Mesenchymal stem cell (in vitro differentiated cells and primary cell): ENCODE measurements around the gene CFAP52.
"Not testable (repeated sequence)": the region's sequence is repeated elsewhere in the genome, so short reads cannot be mapped to it uniquely, and the experiment has no call there.

Experiments
- DNase-seq: peaks from one replicate; pipeline ENCODE4 v3.0.0-alpha.2; 2013
- H2AFZ ChIP-seq: one replicate; pipeline ENCODE4 v1.6.1; 2013; ENCODE audit warnings: low read depth, mild to moderate bottlenecking, control low read depth, inconsistent platforms, low read length, moderate library complexity
- H2AK5ac ChIP-seq: 2 replicates; pipeline ENCODE4 v1.6.1; 2013; ENCODE audit warnings: low read length, moderate library complexity, mild to moderate bottlenecking, inconsistent platforms; ENCODE audit not compliant: severe bottlenecking
- H2BK120ac ChIP-seq: one replicate; pipeline ENCODE4 v1.6.1; 2013; ENCODE audit warnings: low read depth, mild to moderate bottlenecking, inconsistent platforms, low read length, moderate library complexity
- H2BK12ac ChIP-seq, 2 experiments: one replicate each; pipeline ENCODE4 v1.6.1; 2013; ENCODE audit warnings: inconsistent platforms in 2 of 2, low read length in 2 of 2, mild to moderate bottlenecking in 2 of 2, moderate library complexity in 2 of 2, control low read depth in 1 of 2
- H2BK15ac ChIP-seq: one replicate; pipeline ENCODE4 v1.6.1; 2013; ENCODE audit warnings: mild to moderate bottlenecking, low read depth, inconsistent platforms; ENCODE audit not compliant: poor library complexity, severe bottlenecking
- H2BK5ac ChIP-seq: 2 replicates; pipeline ENCODE4 v1.6.1; 2013; ENCODE audit warnings: low read depth, mild to moderate bottlenecking, low read length, control low read depth, inconsistent platforms; ENCODE audit not compliant: poor library complexity, severe bottlenecking
- H3K14ac ChIP-seq, 2 experiments: one replicate each; pipeline ENCODE4 v1.6.1; 2013; ENCODE audit warnings: inconsistent platforms in 2 of 2, low read length in 2 of 2, control low read depth in 1 of 2, mild to moderate bottlenecking in 1 of 2, moderate library complexity in 1 of 2
- H3K18ac ChIP-seq, 2 experiments: one replicate each; pipeline ENCODE4 v1.6.1; 2013; ENCODE audit warnings: inconsistent platforms in 2 of 2, low read length in 2 of 2, control low read depth in 1 of 2, low read depth in 1 of 2, mild to moderate bottlenecking in 1 of 2
- H3K23ac ChIP-seq, 2 experiments: one replicate each; pipeline ENCODE4 v1.6.1; 2013; ENCODE audit warnings: inconsistent platforms in 2 of 2, low read length in 2 of 2, mild to moderate bottlenecking in 2 of 2, moderate library complexity in 2 of 2, control low read depth in 1 of 2
- H3K27ac ChIP-seq: 2 replicates; pipeline ENCODE4 v1.5.1; 2013; ENCODE audit warnings: mild to moderate bottlenecking, moderate library complexity, low read length, control low read depth, inconsistent platforms; ENCODE audit not compliant: poor library complexity, severe bottlenecking
- H3K27me3 ChIP-seq, 2 experiments: 2 replicates each; pipeline versions ENCODE4 v1.6.1 to v1.7.0; 2013; ENCODE audit warnings: low read length in 2 of 2, mild to moderate bottlenecking in 2 of 2, moderate library complexity in 2 of 2, control low read depth in 1 of 2, inconsistent platforms in 1 of 2; ENCODE audit not compliant: control insufficient read depth in 1 of 2, insufficient read depth in 1 of 2
- H3K36me3 ChIP-seq, 2 experiments: 2 replicates each; pipeline versions ENCODE4 v1.6.1 to v1.7.0; 2013; ENCODE audit warnings: low read length in 2 of 2, control low read depth in 1 of 2, inconsistent platforms in 1 of 2, low read depth in 1 of 2, mild to moderate bottlenecking in 1 of 2; ENCODE audit not compliant: insufficient read depth in 2 of 2, control insufficient read depth in 1 of 2
- H3K4ac ChIP-seq, 2 experiments: one replicate each; pipeline ENCODE4 v1.6.1; 2013; ENCODE audit warnings: inconsistent platforms in 2 of 2, low read length in 2 of 2, mild to moderate bottlenecking in 2 of 2, moderate library complexity in 2 of 2, control low read depth in 1 of 2, low read depth in 1 of 2
- H3K4me1 ChIP-seq: 2 replicates; pipeline ENCODE4 v1.6.1; 2013; ENCODE audit warnings: low read depth, low read length, control low read depth; ENCODE audit not compliant: control insufficient read depth, insufficient read depth
- H3K4me2 ChIP-seq: 2 replicates; pipeline ENCODE4 v1.6.1; 2013; ENCODE audit warnings: low read length, mild to moderate bottlenecking, inconsistent platforms; ENCODE audit not compliant: poor library complexity, severe bottlenecking
- H3K4me3 ChIP-seq, 2 experiments: 2 replicates each; pipeline versions ENCODE4 v1.5.1 to v1.7.0; 2013; ENCODE audit warnings: low read length in 2 of 2, mild to moderate bottlenecking in 2 of 2, control low read depth in 1 of 2, low read depth in 1 of 2; ENCODE audit not compliant: insufficient read depth in 1 of 2
- H3K79me1 ChIP-seq: replicated peaks from 2 replicates; pipeline ENCODE4 v1.6.1; 2013; ENCODE audit warnings: mild to moderate bottlenecking, control low read depth, low read length, inconsistent platforms; ENCODE audit not compliant: poor library complexity, severe bottlenecking
- H3K9ac ChIP-seq: 2 replicates; pipeline ENCODE4 v1.7.0; 2013; ENCODE audit warnings: mild to moderate bottlenecking, low read length, moderate library complexity
- H3K9me3 ChIP-seq: 2 replicates; pipeline ENCODE4 v1.7.0; 2013; ENCODE audit warnings: mild to moderate bottlenecking, low read length; ENCODE audit not compliant: control insufficient read depth
- H4K8ac ChIP-seq: one replicate; pipeline ENCODE4 v1.6.1; 2013; ENCODE audit warnings: inconsistent platforms, mild to moderate bottlenecking, low read length, moderate library complexity
- H4K91ac ChIP-seq: one replicate; pipeline ENCODE4 v1.6.1; 2013; ENCODE audit warnings: mild to moderate bottlenecking, low read length, inconsistent platforms
- WGBS: methylation state at CpG from one replicate; pipeline ENCODE4 v1.1.7; 2013; ENCODE audit warnings: mixed read lengths; 5-methylcytosine and 5-hydroxymethylcytosine counted together

Gene CFAP52

DNA sequence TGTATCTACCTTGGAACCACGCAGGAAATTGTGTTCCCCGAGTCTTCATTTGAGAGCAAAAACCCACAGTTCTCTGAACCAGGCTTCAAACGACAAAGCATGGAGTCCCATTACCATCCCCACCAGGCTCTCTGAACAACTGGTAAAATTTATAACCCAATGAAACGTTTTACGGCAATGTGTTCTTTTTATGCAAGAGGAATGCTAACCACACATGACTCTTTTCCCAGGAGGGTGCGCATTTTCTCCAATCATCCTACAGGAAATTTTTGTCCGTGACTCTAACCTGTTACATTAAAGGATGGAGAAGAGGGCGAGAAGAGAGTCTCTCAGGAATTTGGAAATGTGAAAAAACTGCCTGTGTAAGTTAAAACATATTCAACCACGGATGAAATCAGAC is 18.6 kb upstream of the CFAP52 start:
- Histone ChIP-seq H2BK12ac (no peak overlapping the region), H3K79me1 (peaks cover 16% of the 10 kb centered on the region), H2AK5ac (no peak overlapping the region), H3K27ac (no peak overlapping the region), H3K23ac (no peak overlapping the region), H3K9ac (no peak overlapping the region), H3K18ac (no peak overlapping the region), H3K4me1 (no peaks in the 10 kb centered on the region), H3K36me3 (no peaks in the 10 kb centered on the region), H3K4me2 (no peak overlapping the region), H3K27me3 (no peaks in the 10 kb centered on the region), H4K8ac (no peak overlapping the region), H4K91ac (no peak overlapping the region), H2BK5ac (no peak overlapping the region), H2BK120ac (no peak overlapping the region), H2AFZ (no peak overlapping the region), H3K14ac (no peak overlapping the region), H3K9me3 (no peaks in the 10 kb centered on the region), H2BK15ac (no peak overlapping the region), H3K4me3 (no peak overlapping the region), H3K4ac (no peak overlapping the region)
- 75% methylated on average over 7 of the region's 9 CpGs for WGBS
- no peak for DNase-seq

- Histone ChIP-seq H3K79me1 (peaks cover 9% of the 10 kb centered on the region), H3K18ac (no peak overlapping the region), H3K36me3 (peaks cover 4 to 24% of the 10 kb centered on the region in 2 experiments), H2AFZ (no peak overlapping the region), H3K27me3 (no peaks in the 10 kb centered on the region), H3K4me2 (no peak overlapping the region), H3K27ac (no peak overlapping the region), H3K14ac (no peak overlapping the region), H2AK5ac (no peak overlapping the region), H2BK120ac (no peak overlapping the region), H4K8ac (no peak overlapping the region), H3K23ac (no peak overlapping the region), H4K91ac (no peak overlapping the region), H3K4me1 (peaks cover 1% of the 10 kb centered on the region), H3K9ac (no peak overlapping the region), H3K4ac (no peak overlapping the region), H2BK12ac (no peak overlapping the region), H2BK5ac (no peak overlapping the region), H3K9me3 (no peaks in the 10 kb centered on the region), H3K4me3 (no peak overlapping the region), H2BK15ac (no peak overlapping the region)
- DNase-seq = no peak
Measured at GRCh38 chr17:9564104-9564503, 12.3 kb upstream of the CFAP52 start.

DNA sequence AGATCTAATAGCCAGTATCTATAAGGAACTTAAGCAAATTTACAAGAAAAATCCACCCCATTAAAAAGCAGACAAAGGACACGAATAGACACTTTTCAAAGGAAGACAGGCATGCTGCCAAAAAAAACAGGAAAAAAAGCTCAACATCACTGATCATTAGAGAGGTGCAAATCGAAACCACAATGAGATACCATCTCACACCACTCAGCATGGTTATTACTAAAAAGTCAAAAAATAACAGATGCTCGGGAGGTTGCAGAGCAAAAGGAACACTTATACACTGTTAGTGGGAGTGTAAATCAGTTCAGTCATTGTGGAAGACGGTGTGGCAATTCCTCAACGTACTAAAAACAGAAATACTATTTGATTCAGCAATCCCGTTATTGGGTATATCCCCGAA is 10.4 kb upstream of the CFAP52 start:
- H3K4me1 ChIP-seq = peaks cover 1% of the 10 kb centered on the region
- no peak overlapping the region for H3K14ac ChIP-seq
- H3K4me2 ChIP-seq = no peak overlapping the region
- no peaks in the 10 kb centered on the region for H3K9me3 ChIP-seq
- no peak overlapping the region for H4K8ac ChIP-seq
- H4K91ac ChIP-seq = no peak overlapping the region
- H3K36me3 ChIP-seq = peaks cover 7 to 33% of the 10 kb centered on the region in 2 experiments
- no peak overlapping the region for H2BK5ac ChIP-seq
- H3K4ac ChIP-seq = no peak overlapping the region
- peaks cover 17% of the 10 kb centered on the region for H3K79me1 ChIP-seq
- WGBS = 93% methylated on average over 5 of the region's 7 CpGs
- no peak overlapping the region for H2BK15ac ChIP-seq
- H3K18ac ChIP-seq = no peak overlapping the region
- no peak overlapping the region for H3K9ac ChIP-seq
- H2AK5ac ChIP-seq = no peak overlapping the region
- H2BK120ac ChIP-seq = no peak overlapping the region
- H2AFZ ChIP-seq = no peak overlapping the region
- H3K27me3 ChIP-seq = no peaks in the 10 kb centered on the region
- H2BK12ac ChIP-seq = no peak overlapping the region
- no peak for DNase-seq
- no peak overlapping the region for H3K27ac ChIP-seq
- H3K23ac ChIP-seq = no peak overlapping the region
- no peak overlapping the region for H3K4me3 ChIP-seq

- H3K79me1 ChIP-seq = peaks cover 19% of the 10 kb centered on the region
- H3K9ac ChIP-seq, H3K23ac ChIP-seq, H3K4ac ChIP-seq, H3K4me3 ChIP-seq, H3K4me1 ChIP-seq, DNase-seq, H2BK12ac ChIP-seq, H3K4me2 ChIP-seq, H3K18ac ChIP-seq, H4K91ac ChIP-seq, H2BK15ac ChIP-seq, H2BK5ac ChIP-seq, H2AFZ ChIP-seq, H2AK5ac ChIP-seq, H3K27me3 ChIP-seq, H3K9me3 ChIP-seq, H3K14ac ChIP-seq, H3K27ac ChIP-seq, H4K8ac ChIP-seq, H2BK120ac ChIP-seq: not testable (repeated sequence)
- 100% methylated on average over 4 of the region's 5 CpGs for WGBS
- H3K36me3 ChIP-seq = peaks cover 7 to 33% of the 10 kb centered on the region in 2 experiments
Measured at GRCh38 chr17:9566739-9567138, 9.7 kb upstream of the CFAP52 start.
